MCF 10A (cell line): ENCODE measurements around the gene TEX2. TPM values are rescaled to one million over a fixed set of nuclear protein-coding genes. Genes with fewer than 3 reads are reported as not detected.
A peak's percentile ranks its signal among the peaks of the same experiment; 100 is the strongest.

Source experiments
- BruUV-seq: library from RNA; stranded (reverse); fragments of 400-500 nt; replicated peaks from 2 replicates; lab custom pipeline; 2021; lab: Mats Ljungman, UMichigan
- CTCF ChIA-PET: fragments of 300-600 bp; sonication (Branson Sonifier 250); formaldehyde crosslinking; extraction: SDS; loops from one replicate; lab custom pipeline; 2021; ENCODE audit warnings: antibody characterized with exemption, inconsistent platforms; lab: Yijun Ruan, JAX
- POLR2A ChIA-PET: fragments of 300-600, 350-650 bp; sonication (Branson Sonifier 250); formaldehyde crosslinking; extraction: SDS; loops from one replicate; lab custom pipeline; 2020; ENCODE audit warnings: antibody characterized with exemption, inconsistent platforms; lab: Yijun Ruan, JAX
- DNase-seq: peaks from one replicate; pipeline ENCODE4 v3.0.0-alpha.2; 2018; ENCODE audit not compliant: unreplicated experiment
- H3K27ac Mint-ChIP-seq: one replicate; pipeline ENCODE4 v1.8.0; 2022; ENCODE audit warnings: mild to moderate bottlenecking, low read depth, mixed read lengths; ENCODE audit not compliant: unreplicated experiment
- H3K27me3 Mint-ChIP-seq: one replicate; pipeline ENCODE4 v1.8.0; 2022; ENCODE audit warnings: mixed read lengths; ENCODE audit not compliant: insufficient read depth, unreplicated experiment
- H3K36me3 Mint-ChIP-seq: one replicate; pipeline ENCODE4 v1.8.0; 2022; ENCODE audit warnings: mild to moderate bottlenecking, moderate library complexity, mixed read lengths; ENCODE audit not compliant: insufficient read depth, unreplicated experiment
- H3K4me1 Mint-ChIP-seq: one replicate; pipeline ENCODE4 v1.8.0; 2022; ENCODE audit warnings: mixed read lengths; ENCODE audit not compliant: insufficient read depth, unreplicated experiment
- H3K4me3 Mint-ChIP-seq: one replicate; pipeline ENCODE4 v1.8.0; 2022; ENCODE audit warnings: mild to moderate bottlenecking, moderate library complexity, mixed read lengths; ENCODE audit not compliant: unreplicated experiment
- H3K9me3 Mint-ChIP-seq: one replicate; pipeline ENCODE4 v1.8.0; 2022; ENCODE audit warnings: mixed read lengths; ENCODE audit not compliant: unreplicated experiment
- intact Hi-C: fragments of 100-400 bp; cut with micrococcal nuclease; formaldehyde crosslinking; loops from 2 replicates; pipeline ENCODE4 v1.14.1; 2022
- total RNA-seq: library from RNA; stranded (reverse); gene quantifications from 2 replicates; pipeline ENCODE4 v1.2.3, GENCODE V29; 2022
- TF ChIP-seq, protein P1 (sequence below): fragments of 200-600 bp; IDR thresholded peaks from one replicate; pipeline ENCODE4 v1.8.0; 2022; ENCODE audit warnings: antibody characterized with exemption, mild to moderate bottlenecking; ENCODE audit not compliant: unreplicated experiment

Gene TEX2
- total RNA-seq, 1 experiment from 2014 or later: 42.2 TPM

DNA sequence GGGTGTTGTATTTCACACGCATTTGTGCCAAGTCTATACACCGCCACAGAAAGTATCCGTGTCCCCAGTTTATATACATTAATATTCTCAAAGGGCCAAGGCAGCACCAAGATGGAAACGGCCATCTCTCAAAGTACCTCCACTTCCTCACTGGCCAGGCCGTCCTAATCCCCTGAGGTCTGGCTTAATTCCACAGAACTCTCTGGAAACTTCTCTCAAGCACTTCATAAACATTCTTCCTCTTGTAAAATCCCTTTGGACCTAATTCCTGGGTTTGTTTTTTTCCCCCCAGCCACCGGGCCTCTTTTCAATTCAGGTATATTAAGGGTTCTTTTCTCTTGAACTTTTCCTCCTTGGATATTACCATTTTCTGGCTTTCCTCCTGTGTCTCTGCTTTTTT is 128.1 kb downstream of the TEX2 start:
- Mint-ChIP-seq H3K9me3 (no peaks in the 10 kb centered on the region), H3K4me3 (no peak overlapping the region), H3K36me3 (no peaks in the 10 kb centered on the region), H3K27ac (no peak overlapping the region), H3K27me3 (no peaks in the 10 kb centered on the region), H3K4me1 (no peaks in the 10 kb centered on the region)
- TF ChIP-seq, protein P1, sequence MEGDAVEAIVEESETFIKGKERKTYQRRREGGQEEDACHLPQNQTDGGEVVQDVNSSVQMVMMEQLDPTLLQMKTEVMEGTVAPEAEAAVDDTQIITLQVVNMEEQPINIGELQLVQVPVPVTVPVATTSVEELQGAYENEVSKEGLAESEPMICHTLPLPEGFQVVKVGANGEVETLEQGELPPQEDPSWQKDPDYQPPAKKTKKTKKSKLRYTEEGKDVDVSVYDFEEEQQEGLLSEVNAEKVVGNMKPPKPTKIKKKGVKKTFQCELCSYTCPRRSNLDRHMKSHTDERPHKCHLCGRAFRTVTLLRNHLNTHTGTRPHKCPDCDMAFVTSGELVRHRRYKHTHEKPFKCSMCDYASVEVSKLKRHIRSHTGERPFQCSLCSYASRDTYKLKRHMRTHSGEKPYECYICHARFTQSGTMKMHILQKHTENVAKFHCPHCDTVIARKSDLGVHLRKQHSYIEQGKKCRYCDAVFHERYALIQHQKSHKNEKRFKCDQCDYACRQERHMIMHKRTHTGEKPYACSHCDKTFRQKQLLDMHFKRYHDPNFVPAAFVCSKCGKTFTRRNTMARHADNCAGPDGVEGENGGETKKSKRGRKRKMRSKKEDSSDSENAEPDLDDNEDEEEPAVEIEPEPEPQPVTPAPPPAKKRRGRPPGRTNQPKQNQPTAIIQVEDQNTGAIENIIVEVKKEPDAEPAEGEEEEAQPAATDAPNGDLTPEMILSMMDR: no peak
- BruUV-seq: no TSS peak
- intact Hi-C loops: loop anchor here (5.0 kb wide), 1 partner anchor 147 kb away; no protein-coding TSS in a partner anchor
- CTCF ChIA-PET: interaction anchor here (0.7 to 11.4 kb wide), 11 partner anchors 11 to 243 kb away, joined by 3 to 350 read pairs (median 5); partner anchors contain the start of gene GH1
- DNase-seq: no peak
- POLR2A ChIA-PET: interaction anchor here (1.4 to 2.3 kb wide), 2 partner anchors 12 to 106 kb away, joined by 4 to 35 read pairs; no protein-coding TSS in a partner anchor

DNA sequence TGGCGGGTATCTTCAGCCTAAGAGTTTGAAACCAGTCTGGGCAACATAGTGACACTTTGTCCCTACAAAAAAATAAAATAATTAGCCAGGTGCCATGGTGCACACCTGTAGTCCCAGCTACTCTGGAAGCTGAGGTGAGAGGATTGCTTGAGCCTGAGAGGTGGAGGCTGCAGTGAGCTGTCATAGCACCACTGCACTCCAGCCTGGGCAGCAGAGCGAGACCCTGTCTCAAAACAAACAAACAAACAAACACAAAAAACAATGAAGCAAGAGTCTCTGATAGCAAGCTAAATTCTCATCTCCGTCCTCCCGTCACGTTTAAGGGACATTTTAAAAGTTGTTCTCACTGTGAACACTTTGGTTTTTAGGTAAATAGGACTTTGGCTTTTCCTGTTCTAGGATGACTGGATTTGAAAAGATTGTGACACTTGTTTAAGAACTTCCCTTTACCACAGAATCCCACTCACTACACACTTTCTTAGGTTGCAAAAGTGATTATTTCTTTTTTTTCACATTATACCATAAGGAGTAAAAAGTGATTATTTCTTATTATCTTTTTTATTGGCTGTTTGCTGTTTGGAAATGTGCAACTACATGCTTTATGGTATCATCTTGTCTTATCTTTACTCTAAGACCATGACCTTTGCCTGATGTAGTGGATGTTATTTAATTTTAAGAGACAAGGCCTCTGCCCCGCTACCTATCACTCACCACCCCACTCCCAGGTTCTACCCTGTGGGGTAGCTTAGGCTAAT is 128.7 kb downstream of the TEX2 start:
- Mint-ChIP-seq H3K27ac (no peak overlapping the region), H3K4me3 (no peak overlapping the region), H3K9me3 (no peaks in the 10 kb centered on the region), H3K27me3 (no peaks in the 10 kb centered on the region), H3K4me1 (no peaks in the 10 kb centered on the region), H3K36me3 (peaks cover under 1% of the 10 kb centered on the region)
- intact Hi-C loops: loop anchor here (5.0 kb wide), 1 partner anchor 148 kb away; no protein-coding TSS in a partner anchor
- CTCF ChIA-PET: interaction anchor here (0.7 to 11.4 kb wide), 44 partner anchors 7 to 251 kb away, joined by 3 to 350 read pairs (median 4); partner anchors contain the start of genes CSHL1 and GH1
- POLR2A ChIA-PET: interaction anchor here (0.6 to 2.3 kb wide), 12 partner anchors 10 to 218 kb away, joined by 3 to 35 read pairs (median 4); no protein-coding TSS in a partner anchor
- TF ChIP-seq, protein P1: no peak
- DNase-seq: no peak
- no TSS peak for BruUV-seq

DNA sequence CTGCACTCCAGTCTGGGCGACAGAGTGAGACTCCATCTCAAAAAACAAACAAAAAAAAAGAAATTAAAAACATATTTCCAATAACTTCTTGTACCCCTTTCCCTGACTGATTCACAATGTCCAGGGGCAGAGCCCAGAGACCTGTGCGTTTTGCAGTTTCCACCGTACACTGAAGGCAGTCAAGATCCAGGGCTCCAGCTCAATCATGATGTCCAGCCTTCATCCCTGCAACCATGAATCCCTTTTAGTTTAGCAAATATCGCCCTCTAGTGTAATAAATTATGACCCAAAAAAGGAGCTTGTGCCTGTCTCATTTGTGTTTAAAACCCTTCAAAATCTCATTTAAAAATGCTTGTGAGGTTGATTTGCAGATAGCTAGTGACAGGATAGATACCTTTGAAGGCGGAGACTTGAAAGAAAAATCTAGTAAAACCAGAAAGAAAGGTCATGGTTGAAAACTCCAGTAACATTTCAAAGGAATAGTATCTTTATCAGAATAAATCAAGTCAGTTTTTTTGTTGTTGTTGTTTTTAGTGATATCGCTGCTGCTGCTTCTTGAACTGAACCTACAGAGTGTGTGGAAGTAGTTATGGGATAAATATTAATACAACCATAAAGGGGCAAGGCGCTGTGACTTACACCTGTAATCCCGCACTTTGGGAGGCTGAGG is 129.4 kb downstream of the TEX2 start:
- TF ChIP-seq, protein P1: peak; percentile 59
- CTCF ChIA-PET: interaction anchor here (0.5 to 11.4 kb wide), 59 partner anchors 8 to 268 kb away, joined by 3 to 350 read pairs (median 4); partner anchors contain the start of genes CSHL1, GH1 and ICAM2
- Mint-ChIP-seq H3K27me3 (no peaks in the 10 kb centered on the region), H3K4me1 (no peaks in the 10 kb centered on the region), H3K9me3 (no peaks in the 10 kb centered on the region), H3K4me3 (no peak overlapping the region), H3K36me3 (peaks cover 5% of the 10 kb centered on the region), H3K27ac (no peak overlapping the region)
- POLR2A ChIA-PET: interaction anchor here (0.6 to 2.3 kb wide), 12 partner anchors 11 to 217 kb away, joined by 3 to 35 read pairs (median 4); no protein-coding TSS in a partner anchor
- intact Hi-C loops: loop anchor here (1.0 to 5.0 kb wide), 3 partner anchors 71 to 149 kb away; no protein-coding TSS in a partner anchor
- BruUV-seq: no TSS peak
- DNase-seq: peak; percentile 75
